Muscle of arm (tissue), 12 donors: ENCODE measurements around the gene RAMAC. TPM values are rescaled to one million over a fixed set of nuclear protein-coding genes. Genes with fewer than 3 reads are reported as not detected.
"Not testable (repeated sequence)": the region's sequence is repeated elsewhere in the genome, so short reads cannot be mapped to it uniquely, and the experiment has no call there.

Experiments used
- DNase-seq: peaks from one replicate; pipeline ENCODE4 v3.0.0-alpha.2; 2013
- polyA plus RNA-seq, 12 donors: library from polyadenylated mRNA; unstranded; fragments of 120-200 nt; gene quantifications; one replicate each; pipeline ENCODE4 v1.2.1, GENCODE V29; 2013; ENCODE audit not compliant: insufficient read length in 12 of 12

Gene RAMAC
- polyA plus RNA-seq, 12 donors = 23.0 to 34.5 (median 31.9) TPM; not detected in 1

GRCh38 chr15:82963471-82964341 is 22.3 kb upstream of the RAMAC start:
- no peak for DNase-seq

GRCh38 chr15:82964890-82965289 is 21.1 kb upstream of the RAMAC start:
- no peak for DNase-seq

GRCh38 chr15:82966671-82967071 is 19.3 kb upstream of the RAMAC start:
- no peak for DNase-seq

GRCh38 chr15:82968066-82968465 is 17.9 kb upstream of the RAMAC start:
- DNase-seq = no peak

GRCh38 chr15:82969353-82969752 is 16.7 kb upstream of the RAMAC start:
- DNase-seq = no peak

- DNase-seq = no peak
Observed at GRCh38 chr15:82970078-82970686, 15.8 kb upstream of the RAMAC start.

- no peak for DNase-seq
Observed at GRCh38 chr15:82970696-82971095, 15.3 kb upstream of the RAMAC start.

- no peak for DNase-seq
Observed at GRCh38 chr15:82971218-82971984, 14.6 kb upstream of the RAMAC start.

GRCh38 chr15:82972990-82973389 is 13.0 kb upstream of the RAMAC start:
- DNase-seq = no peak

- DNase-seq = no peak
Observed at GRCh38 chr15:82977076-82977475, 8.9 kb upstream of the RAMAC start.

- DNase-seq = no peak
Observed at GRCh38 chr15:82978438-82978837, 7.6 kb upstream of the RAMAC start.

- DNase-seq = no peak
Observed at GRCh38 chr15:82979726-82980125, 6.3 kb upstream of the RAMAC start.

- DNase-seq = no peak
Observed at GRCh38 chr15:82980981-82981380, 5.0 kb upstream of the RAMAC start.

- no peak for DNase-seq
Observed at GRCh38 chr15:82986442-82986780, 401 bp downstream of the RAMAC start.

GRCh38 chr15:82992436-82992998 is 6.5 kb downstream of the RAMAC start:
- no peak for DNase-seq

GRCh38 chr15:82993144-82993543 is 7.1 kb downstream of the RAMAC start:
- no peak for DNase-seq

GRCh38 chr15:82995076-82995475 is 9.1 kb downstream of the RAMAC start:
- no peak for DNase-seq

GRCh38 chr15:82995938-82996337 is 9.9 kb downstream of the RAMAC start:
- no peak for DNase-seq

GRCh38 chr15:82999426-82999825 is 13.4 kb downstream of the RAMAC start:
- DNase-seq = no peak

- peak; percentile 37 for DNase-seq
Observed at GRCh38 chr15:82999905-83000671, 14.1 kb downstream of the RAMAC start.

- not testable (repeated sequence) for DNase-seq
Observed at GRCh38 chr15:83000672-83001031, 14.6 kb downstream of the RAMAC start.
